Right lobe of liver (tissue), 4 donors: Measurements from ENCODE around the gene ATP6V0B.

Experiments used
- POLR2A ChIP-seq: fragments of 450-650 bp; IDR thresholded peaks from one replicate; pipeline ENCODE4 v1.6.1; 2017; ENCODE audit warnings: antibody characterized with exemption, mild to moderate bottlenecking
- TF ChIP-seq, protein P1 (sequence below), 4 donors: fragments of 200-600 bp in 3 of 4; fragments of 450-650 bp in 1 of 4; IDR thresholded peaks; one replicate each; pipeline versions ENCODE4 v1.5.1 to v1.8.0; 2016 to 2022; ENCODE audit warnings: antibody characterized with exemption in 4 of 4, mild to moderate bottlenecking in 2 of 4
- donor health status: DM: no; HTN: no; CAD: no.
- donor health status: DM: no; HTN: no; CAD: no.
- donor health status: DM: no; HTN: yes; CAD: no.

DNA sequence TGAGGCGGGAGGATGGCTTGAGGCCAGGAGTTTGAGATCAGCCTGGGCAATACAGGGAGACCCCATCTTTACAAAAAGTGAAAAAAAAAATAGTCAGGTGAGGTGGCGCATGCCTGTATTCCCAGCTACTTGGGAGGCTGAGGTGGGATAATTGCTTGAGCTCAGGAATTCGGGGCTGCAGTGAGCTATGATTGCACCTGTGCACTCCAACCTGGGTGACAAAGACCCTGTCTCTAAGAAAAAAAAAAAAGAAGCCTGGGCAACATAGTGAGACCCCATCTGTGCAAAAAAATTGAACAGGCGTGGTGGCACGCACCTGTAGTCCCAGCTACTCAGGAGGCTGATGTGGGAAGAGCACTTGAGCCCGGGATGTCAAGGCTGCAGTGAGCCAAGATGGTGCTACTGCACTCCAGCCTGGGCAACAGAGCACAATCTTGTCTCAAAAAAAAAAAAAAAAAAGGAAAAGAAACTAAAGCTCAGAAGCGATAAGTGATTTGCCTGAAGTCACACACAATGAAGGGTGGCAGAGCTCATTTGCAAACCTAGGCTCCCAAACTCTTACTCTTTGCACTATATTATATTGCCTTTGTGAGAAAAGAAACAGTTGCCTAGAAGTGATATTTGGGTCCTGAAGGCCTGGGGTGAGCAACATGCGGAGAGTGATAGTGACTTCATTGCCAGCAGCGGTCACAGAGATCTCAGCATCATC lies 18.6 kb downstream of the ATP6V0B start:
- TF ChIP-seq, protein P1, sequence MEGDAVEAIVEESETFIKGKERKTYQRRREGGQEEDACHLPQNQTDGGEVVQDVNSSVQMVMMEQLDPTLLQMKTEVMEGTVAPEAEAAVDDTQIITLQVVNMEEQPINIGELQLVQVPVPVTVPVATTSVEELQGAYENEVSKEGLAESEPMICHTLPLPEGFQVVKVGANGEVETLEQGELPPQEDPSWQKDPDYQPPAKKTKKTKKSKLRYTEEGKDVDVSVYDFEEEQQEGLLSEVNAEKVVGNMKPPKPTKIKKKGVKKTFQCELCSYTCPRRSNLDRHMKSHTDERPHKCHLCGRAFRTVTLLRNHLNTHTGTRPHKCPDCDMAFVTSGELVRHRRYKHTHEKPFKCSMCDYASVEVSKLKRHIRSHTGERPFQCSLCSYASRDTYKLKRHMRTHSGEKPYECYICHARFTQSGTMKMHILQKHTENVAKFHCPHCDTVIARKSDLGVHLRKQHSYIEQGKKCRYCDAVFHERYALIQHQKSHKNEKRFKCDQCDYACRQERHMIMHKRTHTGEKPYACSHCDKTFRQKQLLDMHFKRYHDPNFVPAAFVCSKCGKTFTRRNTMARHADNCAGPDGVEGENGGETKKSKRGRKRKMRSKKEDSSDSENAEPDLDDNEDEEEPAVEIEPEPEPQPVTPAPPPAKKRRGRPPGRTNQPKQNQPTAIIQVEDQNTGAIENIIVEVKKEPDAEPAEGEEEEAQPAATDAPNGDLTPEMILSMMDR (IDR thresholded peaks at IDR 0.05) = no peak
- TF ChIP-seq POLR2A = no peak
